ENCODE data around the gene LTBP4.
A peak's percentile ranks its signal among the peaks of the same experiment; 100 is the strongest.
"Not testable (repeated sequence)": the region's sequence is repeated elsewhere in the genome, so short reads cannot be mapped to it uniquely, and the experiment has no call there.

Gene LTBP4

GRCh38 chr19:40601134-40601974 is at the start of gene LTBP4:
Gene LTBP4 (plus strand): TSS chr19:40601369. CDS start chr19:40601388, 19 bp downstream.
- peak; percentile 37 for DNase-seq (ENCODE audit: low spot score)
- H3K36me3 Mint-ChIP-seq (ENCODE audit: low read depth): no peaks in the 10 kb centered on the region
- peaks cover 54% of the 10 kb centered on the region for H3K4me1 Mint-ChIP-seq (ENCODE audit: low read depth)
- H3K27me3 Mint-ChIP-seq (ENCODE audit: low read depth): peaks cover 40% of the 10 kb centered on the region
- H3K27ac Mint-ChIP-seq: no peak within 1 kb of the TSS
- H3K9me3 Mint-ChIP-seq: no peaks in the 10 kb centered on the region
- peak within 1 kb of the TSS; percentile 49 for H3K4me3 Mint-ChIP-seq

- Mint-ChIP-seq H3K4me1 (ENCODE audit: low read depth) (peaks cover 5% of the 10 kb centered on the region), H3K27me3 (ENCODE audit: low read depth) (peaks cover 49% of the 10 kb centered on the region), H3K27ac (no peak overlapping the region), H3K9me3 (no peaks in the 10 kb centered on the region), H3K36me3 (ENCODE audit: low read depth) (no peaks in the 10 kb centered on the region), H3K4me3 (no peak overlapping the region)
- no peak for DNase-seq (ENCODE audit: low spot score)
Observed at GRCh38 chr19:40552848-40553247, 48.3 kb upstream of the LTBP4 start.

GRCh38 chr19:40553885-40554857 is 47.0 kb upstream of the LTBP4 start:
- Mint-ChIP-seq H3K4me3 (no peak overlapping the region), H3K27me3 (ENCODE audit: low read depth) (peaks cover 46% of the 10 kb centered on the region), H3K9me3 (no peaks in the 10 kb centered on the region), H3K36me3 (ENCODE audit: low read depth) (no peaks in the 10 kb centered on the region), H3K4me1 (ENCODE audit: low read depth) (peaks cover 3% of the 10 kb centered on the region), H3K27ac (no peak overlapping the region)
- no peak for DNase-seq (ENCODE audit: low spot score)

GRCh38 chr19:40555978-40556689 is 45.0 kb upstream of the LTBP4 start:
- H3K27ac Mint-ChIP-seq: no peak overlapping the region
- no peaks in the 10 kb centered on the region for H3K4me1 Mint-ChIP-seq (ENCODE audit: low read depth)
- no peaks in the 10 kb centered on the region for H3K9me3 Mint-ChIP-seq
- no peaks in the 10 kb centered on the region for H3K36me3 Mint-ChIP-seq (ENCODE audit: low read depth)
- no peak for DNase-seq (ENCODE audit: low spot score)
- H3K4me3 Mint-ChIP-seq: no peak overlapping the region
- H3K27me3 Mint-ChIP-seq (ENCODE audit: low read depth): peaks cover 37% of the 10 kb centered on the region

- no peak overlapping the region for H3K4me3 Mint-ChIP-seq
- H3K9me3 Mint-ChIP-seq: no peaks in the 10 kb centered on the region
- no peak overlapping the region for H3K27ac Mint-ChIP-seq
- H3K27me3 Mint-ChIP-seq (ENCODE audit: low read depth): peaks cover 38% of the 10 kb centered on the region
- H3K4me1 Mint-ChIP-seq (ENCODE audit: low read depth): no peaks in the 10 kb centered on the region
- no peak for DNase-seq (ENCODE audit: low spot score)
- H3K36me3 Mint-ChIP-seq (ENCODE audit: low read depth): no peaks in the 10 kb centered on the region
Observed at GRCh38 chr19:40556953-40557530, 44.1 kb upstream of the LTBP4 start.

DNA sequence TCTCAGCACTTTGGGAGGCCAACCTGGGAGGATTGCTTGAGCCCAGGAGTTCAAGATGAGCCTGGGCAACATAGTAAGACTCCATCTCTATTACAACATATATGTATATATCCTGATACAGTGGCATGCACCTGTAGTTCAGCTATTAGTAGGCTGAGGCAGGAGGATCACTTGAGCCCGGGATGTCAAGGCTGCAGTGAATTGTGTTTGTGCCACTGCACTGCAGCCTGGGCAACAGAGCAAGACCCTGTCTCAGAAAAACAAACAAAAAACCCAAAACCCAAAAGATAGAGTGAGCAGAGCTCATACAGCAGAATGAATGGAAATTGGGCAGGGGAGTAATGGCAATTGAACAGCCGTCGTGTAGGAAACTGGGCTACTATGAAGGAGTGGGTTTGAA is 41.8 kb upstream of the LTBP4 start:
- peaks cover 23% of the 10 kb centered on the region for H3K27me3 Mint-ChIP-seq (ENCODE audit: low read depth)
- no peak for DNase-seq (ENCODE audit: low spot score)
- H3K4me3 Mint-ChIP-seq: no peak overlapping the region
- H3K36me3 Mint-ChIP-seq (ENCODE audit: low read depth): no peaks in the 10 kb centered on the region
- no peak overlapping the region for H3K27ac Mint-ChIP-seq
- H3K4me1 Mint-ChIP-seq (ENCODE audit: low read depth): no peaks in the 10 kb centered on the region
- no peaks in the 10 kb centered on the region for H3K9me3 Mint-ChIP-seq

GRCh38 chr19:40560092-40560507 is 41.1 kb upstream of the LTBP4 start:
- H3K4me1 Mint-ChIP-seq (ENCODE audit: low read depth): no peaks in the 10 kb centered on the region
- peaks cover 16% of the 10 kb centered on the region for H3K27me3 Mint-ChIP-seq (ENCODE audit: low read depth)
- H3K36me3 Mint-ChIP-seq (ENCODE audit: low read depth): no peaks in the 10 kb centered on the region
- no peak overlapping the region for H3K4me3 Mint-ChIP-seq
- no peak for DNase-seq (ENCODE audit: low spot score)
- H3K27ac Mint-ChIP-seq: no peak overlapping the region
- no peaks in the 10 kb centered on the region for H3K9me3 Mint-ChIP-seq

GRCh38 chr19:40561947-40562346 is 39.2 kb upstream of the LTBP4 start:
- Mint-ChIP-seq H3K4me1 (ENCODE audit: low read depth) (no peaks in the 10 kb centered on the region), H3K36me3 (ENCODE audit: low read depth) (no peaks in the 10 kb centered on the region), H3K27me3 (ENCODE audit: low read depth) (peaks cover 17% of the 10 kb centered on the region), H3K4me3 (no peak overlapping the region), H3K27ac (no peak overlapping the region), H3K9me3 (no peaks in the 10 kb centered on the region)
- no peak for DNase-seq (ENCODE audit: low spot score)

GRCh38 chr19:40564535-40564934 is 36.6 kb upstream of the LTBP4 start:
- H3K36me3 Mint-ChIP-seq (ENCODE audit: low read depth); DNase-seq (ENCODE audit: low spot score); H3K4me1 Mint-ChIP-seq (ENCODE audit: low read depth); H3K9me3 Mint-ChIP-seq; H3K4me3 Mint-ChIP-seq; H3K27ac Mint-ChIP-seq: not testable (repeated sequence)
- H3K27me3 Mint-ChIP-seq (ENCODE audit: low read depth): peaks cover 37% of the 10 kb centered on the region

DNA sequence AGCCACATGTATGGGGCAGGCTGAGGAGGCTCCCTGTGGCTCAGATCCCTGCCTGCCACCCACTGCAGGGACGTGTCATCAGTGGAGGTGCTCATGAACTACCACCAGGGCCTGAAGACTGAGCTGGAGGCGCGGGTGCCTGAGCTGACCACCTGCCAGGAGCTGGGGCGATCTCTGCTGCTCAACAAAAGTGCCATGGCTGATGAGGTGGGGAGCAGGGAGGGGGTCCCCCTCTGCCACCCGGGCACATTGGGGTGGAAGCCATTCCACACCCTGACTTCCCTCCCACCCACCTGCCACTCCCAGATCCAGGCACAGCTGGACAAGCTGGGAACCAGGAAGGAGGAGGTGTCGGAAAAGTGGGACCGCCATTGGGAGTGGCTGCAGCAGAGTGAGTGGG is 35.8 kb upstream of the LTBP4 start:
- Mint-ChIP-seq H3K4me3 (no peak overlapping the region), H3K27me3 (ENCODE audit: low read depth) (peaks cover 38% of the 10 kb centered on the region), H3K9me3 (no peaks in the 10 kb centered on the region)

GRCh38 chr19:40565910-40566495 is 35.2 kb upstream of the LTBP4 start:
- H3K27ac Mint-ChIP-seq: no peak overlapping the region
- peaks cover 38% of the 10 kb centered on the region for H3K27me3 Mint-ChIP-seq (ENCODE audit: low read depth)
- H3K9me3 Mint-ChIP-seq: no peaks in the 10 kb centered on the region
- peaks cover 9% of the 10 kb centered on the region for H3K4me1 Mint-ChIP-seq (ENCODE audit: low read depth)
- DNase-seq (ENCODE audit: low spot score): no peak
- no peaks in the 10 kb centered on the region for H3K36me3 Mint-ChIP-seq (ENCODE audit: low read depth)
- no peak overlapping the region for H3K4me3 Mint-ChIP-seq

More for the DNA sequence above, 35.8 kb upstream of the LTBP4 start:
- no peak for DNase-seq (ENCODE audit: low spot score)
- H3K27ac Mint-ChIP-seq: no peak overlapping the region
- no peaks in the 10 kb centered on the region for H3K36me3 Mint-ChIP-seq (ENCODE audit: low read depth)
- H3K4me1 Mint-ChIP-seq (ENCODE audit: low read depth): peaks cover 6% of the 10 kb centered on the region

DNA sequence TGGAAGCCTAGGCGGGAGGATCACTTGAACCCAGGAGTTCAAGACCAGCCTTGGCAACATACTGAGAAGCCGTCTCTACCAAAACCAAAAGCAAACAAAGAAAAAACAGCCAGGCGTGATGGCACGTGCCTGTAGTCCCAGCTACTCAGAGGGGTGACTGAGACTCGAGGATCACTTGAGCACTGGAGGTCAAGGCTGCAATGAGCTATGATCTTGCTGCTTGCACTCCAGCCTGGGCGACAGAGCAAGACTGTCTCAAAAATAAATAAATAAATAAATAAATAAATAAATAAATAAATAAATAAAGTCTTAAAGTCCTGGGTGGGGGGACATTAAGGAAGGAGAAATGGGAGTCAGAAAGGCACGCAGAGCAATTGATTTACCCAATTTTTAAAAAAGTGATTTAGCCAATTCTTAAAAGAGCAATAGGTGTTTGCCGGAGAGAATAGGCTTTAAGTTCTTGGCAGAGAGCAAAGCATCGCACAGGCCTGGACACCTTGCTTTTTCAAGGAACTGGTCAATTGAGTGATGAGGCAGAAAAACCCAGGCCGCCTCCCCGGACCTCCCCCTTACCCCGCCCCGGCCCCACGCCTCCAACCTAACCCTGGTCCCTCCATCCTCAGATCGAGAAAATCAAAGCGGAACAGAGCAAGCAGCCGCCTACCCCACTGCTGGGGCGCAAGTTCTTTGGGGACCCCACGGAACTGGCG is 34.0 kb upstream of the LTBP4 start:
- Mint-ChIP-seq H3K4me1 (ENCODE audit: low read depth) (peaks cover 9% of the 10 kb centered on the region), H3K9me3 (no peaks in the 10 kb centered on the region), H3K4me3 (peak overlapping the region; percentile 29), H3K36me3 (ENCODE audit: low read depth) (no peaks in the 10 kb centered on the region), H3K27ac (no peak overlapping the region), H3K27me3 (ENCODE audit: low read depth) (peaks cover 35% of the 10 kb centered on the region)
- no peak for DNase-seq (ENCODE audit: low spot score)

All from T-helper 2 cell treated with Interferon-gamma antibody and Interleukin-4, amounts not matched to agents 5 μg/mL and 100 μg/mL, for 36 hours (primary cell).